H1 (cell line): Measurements from ENCODE around the gene PTTG2. TPM values are rescaled to one million over a fixed set of nuclear protein-coding genes. Genes with fewer than 3 reads are reported as not detected.
A peak's percentile ranks its signal among the peaks of the same experiment; 100 is the strongest.

Experiments
- CTCF ChIA-PET: fragments of 300-600 bp; sonication (Branson Sonifier 250); formaldehyde crosslinking; loops from one replicate; lab custom pipeline; 2021; ENCODE audit not compliant: partially characterized antibody; lab: Charles Lee
- POLR2A ChIA-PET: fragments of 300-600 bp; sonication (Branson Sonifier 250); formaldehyde crosslinking; loops from one replicate; lab custom pipeline; 2021; ENCODE audit warnings: inconsistent platforms; ENCODE audit not compliant: partially characterized antibody; lab: Charles Lee
- DNase-seq, 2 experiments: peaks; one replicate each; pipeline versions ENCODE4 v3.0.0 to v3.0.0-alpha.2; 2010 to 2022; ENCODE audit warnings: low spot score in 2 of 2, low read depth in 1 of 2, mixed read lengths in 1 of 2
- FAIRE-seq: peaks from 2 replicates; lab custom pipeline; 2011; peaks lifted over from hg19 to GRCh38; lab: Jason Lieb, UNC
- H2AFZ ChIP-seq: 2 replicates; pipeline ENCODE4 v1.8.1; 2012; ENCODE audit warnings: low read length, inconsistent platforms
- H2AK5ac ChIP-seq: 2 replicates; pipeline ENCODE4 v1.6.1; 2013; ENCODE audit warnings: low read depth, low read length
- H2BK120ac ChIP-seq: replicated peaks from 2 replicates; pipeline ENCODE3; 2013; ENCODE audit warnings: low read depth, low read length, inconsistent platforms
- H2BK12ac ChIP-seq: 2 replicates; pipeline ENCODE4 v1.6.1; 2013; ENCODE audit warnings: low read depth, low read length
- H2BK15ac ChIP-seq: 2 replicates; pipeline ENCODE4 v1.6.1; 2013; ENCODE audit warnings: low read length
- H2BK20ac ChIP-seq: 2 replicates; pipeline ENCODE4 v1.6.1; 2013; ENCODE audit warnings: low read length
- H2BK5ac ChIP-seq: 2 replicates; pipeline ENCODE4 v1.6.1; 2013; ENCODE audit warnings: low read depth, low read length
- H3K14ac ChIP-seq: 2 replicates; pipeline ENCODE4 v1.6.1; 2013; ENCODE audit warnings: inconsistent platforms; ENCODE audit not compliant: insufficient read length
- H3K18ac ChIP-seq: 2 replicates; pipeline ENCODE4 v1.6.1; 2013; ENCODE audit warnings: low read length; ENCODE audit errors: extremely low read depth
- H3K23ac ChIP-seq: 2 replicates; pipeline ENCODE4 v1.6.1; 2013; ENCODE audit warnings: inconsistent platforms; ENCODE audit not compliant: insufficient read length
- H3K23me2 ChIP-seq: 2 replicates; pipeline ENCODE4 v1.6.1; 2013; ENCODE audit warnings: low read depth, low read length
- H3K27ac ChIP-seq: 2 replicates; pipeline ENCODE4 v1.6.1; 2011; ENCODE audit warnings: low read depth, low read length, inconsistent platforms
- H3K27me3 ChIP-seq, 4 experiments: replicated peaks in 1 of 4; 1 replicate in 1 of 4; 2 replicates in 3 of 4; pipeline versions ENCODE4 v1.6.1 to v1.8.1; 2011 to 2013; ENCODE audit warnings: low read length in 3 of 4, mild to moderate bottlenecking in 3 of 4, inconsistent platforms in 2 of 4, mixed read lengths in 2 of 4, moderate library complexity in 1 of 4; ENCODE audit not compliant: control insufficient read depth in 3 of 4, insufficient read depth in 3 of 4; ENCODE audit errors: extremely low read depth in 1 of 4
- H3K36me3 ChIP-seq, 4 experiments: 2 replicates each; pipeline versions ENCODE4 v1.6.1 to v1.8.1; 2011 to 2013; ENCODE audit warnings: mild to moderate bottlenecking in 4 of 4, low read length in 3 of 4, moderate library complexity in 2 of 4, control low read depth in 1 of 4, inconsistent platforms in 1 of 4; ENCODE audit not compliant: insufficient read depth in 4 of 4, control insufficient read depth in 2 of 4
- H3K4ac ChIP-seq: replicated peaks from 2 replicates; pipeline ENCODE3; 2013; ENCODE audit warnings: low read length, low read depth, mixed read lengths, inconsistent platforms; ENCODE audit not compliant: insufficient read length
- H3K4me1 ChIP-seq, 4 experiments: replicated peaks in 1 of 4; 1 replicate in 1 of 4; 2 replicates in 3 of 4; pipeline versions ENCODE4 v1.6.1 to v1.8.1; 2011 to 2013; ENCODE audit warnings: low read length in 3 of 4, inconsistent platforms in 2 of 4, mixed read lengths in 1 of 4; ENCODE audit not compliant: insufficient read depth in 4 of 4, control insufficient read depth in 3 of 4
- H3K4me2 ChIP-seq, 2 experiments: 2 replicates each; pipeline versions ENCODE4 v1.6.1 to v1.8.1; 2011 to 2013; ENCODE audit warnings: low read depth in 2 of 2, low read length in 2 of 2, control low read depth in 1 of 2, inconsistent platforms in 1 of 2, mild to moderate bottlenecking in 1 of 2; ENCODE audit not compliant: insufficient read depth in 1 of 2
- H3K4me3 ChIP-seq, 4 experiments: fragments of 200-600, 300-600 bp in 1 of 4; sonication (generic), shearing (Covaris generic), sonication (Bioruptor Twin) in 1 of 4; 2 replicates each; pipeline versions ENCODE4 v1.5.1 to v1.8.1; 2011 to 2016; ENCODE audit warnings: low read length in 4 of 4, low read depth in 3 of 4, control low read depth in 2 of 4, inconsistent platforms in 2 of 4, mild to moderate bottlenecking in 2 of 4, mixed read lengths in 1 of 4, moderate library complexity in 1 of 4; ENCODE audit not compliant: insufficient read depth in 2 of 4; ENCODE audit errors: extremely low read depth in 1 of 4
- H3K56ac ChIP-seq: replicated peaks from 2 replicates; pipeline ENCODE3; 2013; ENCODE audit warnings: low read depth, mild to moderate bottlenecking, mixed read lengths, low read length, inconsistent platforms; ENCODE audit not compliant: insufficient read length
- H3K79me1 ChIP-seq: 2 replicates; pipeline ENCODE4 v1.6.1; 2013; ENCODE audit warnings: low read depth, low read length, control low read depth
- H3K79me2 ChIP-seq, 2 experiments: 2 replicates each; pipeline versions ENCODE4 v1.6.1 to v1.8.1; 2012 to 2013; ENCODE audit warnings: low read length in 2 of 2, mild to moderate bottlenecking in 2 of 2, inconsistent platforms in 1 of 2; ENCODE audit not compliant: insufficient read depth in 2 of 2, control insufficient read depth in 1 of 2
- H3K9ac ChIP-seq, 4 experiments: replicated peaks in 1 of 4; 1 replicate in 1 of 4; 2 replicates in 3 of 4; pipeline versions ENCODE4 v1.6.1 to v1.8.1; 2011 to 2013; ENCODE audit warnings: low read depth in 3 of 4, low read length in 3 of 4, control low read depth in 2 of 4, mild to moderate bottlenecking in 2 of 4, moderate library complexity in 2 of 4, inconsistent platforms in 1 of 4; ENCODE audit errors: extremely low read depth in 1 of 4
- H3K9me3 ChIP-seq, 2 experiments: 2 replicates each; pipeline versions ENCODE4 v1.6.1 to v1.8.1; 2012 to 2013; ENCODE audit warnings: mild to moderate bottlenecking in 2 of 2, moderate library complexity in 2 of 2, control low read depth in 1 of 2, inconsistent platforms in 1 of 2, low read depth in 1 of 2, low read length in 1 of 2, mixed read lengths in 1 of 2; ENCODE audit not compliant: insufficient read depth in 2 of 2
- H4K20me1 ChIP-seq, 2 experiments: replicated peaks in 1 of 2; 2 replicates each; pipeline versions ENCODE3 to v1.8.1; 2011 to 2013; ENCODE audit warnings: inconsistent platforms in 2 of 2, low read length in 2 of 2, mild to moderate bottlenecking in 1 of 2; ENCODE audit not compliant: insufficient read depth in 2 of 2, control insufficient read depth in 1 of 2
- H4K5ac ChIP-seq: 2 replicates; pipeline ENCODE4 v1.6.1; 2013; ENCODE audit warnings: low read length, low read depth, mixed read lengths, inconsistent platforms; ENCODE audit not compliant: insufficient read length
- H4K8ac ChIP-seq: 2 replicates; pipeline ENCODE4 v1.8.0; 2013; ENCODE audit warnings: mild to moderate bottlenecking, moderate library complexity, low read length, inconsistent platforms; ENCODE audit not compliant: insufficient read depth; ENCODE audit errors: extremely low read depth
- H4K91ac ChIP-seq: replicated peaks from 2 replicates; pipeline ENCODE3; 2013; ENCODE audit warnings: low read length, mixed read lengths, inconsistent platforms; ENCODE audit not compliant: insufficient read length
- SP1 ChIP-seq: IDR thresholded peaks from 2 replicates; pipeline ENCODE4 v1.6.1; 2011; ENCODE audit warnings: low read depth, low read length
- WGBS, 2 experiments: shearing (Covaris generic) in 1 of 2; methylation state at CpG; one replicate each; pipeline versions ENCODE4 v1.1.6 to v1.1.7; 2013 to 2015; ENCODE audit warnings: low lambda C conversion rate in 2 of 2, mixed read lengths in 2 of 2, inconsistent platforms in 1 of 2, low coverage in 1 of 2, missing lambda C conversion rate in 1 of 2; ENCODE audit not compliant: insufficient replicate concordance in 2 of 2, insufficient coverage in 1 of 2, insufficient read length in 1 of 2; ENCODE audit errors: extremely low coverage in 1 of 2, missing lambda C conversion rate in 1 of 2; 5-methylcytosine and 5-hydroxymethylcytosine counted together
- polyA plus RNA-seq, 7 experiments: library from polyadenylated mRNA; depleted of rRNA in 3 of 7; stranded (reverse) in 5 of 7; unstranded in 2 of 7; fragments of >200 nt in 5 of 7; fragments of 200-250 nt in 2 of 7; gene quantifications; 1 replicate in 5 of 7; 2 replicates in 1 of 7; 4 replicates in 1 of 7; pipeline versions ENCODE4 v1.2.1 to v1.2.3, GENCODE V29; 2011 to 2013; ENCODE audit warnings: missing spikeins in 2 of 7, mixed read lengths in 2 of 7
- total RNA-seq: library from RNA; stranded (reverse); fragmentation: NEBNext Ultra II Directional; extraction: Animal tissue kit (Norgen Biotek cat#: 25700); gene quantifications from 2 replicates; pipeline ENCODE4 v1.2.1, GENCODE V29; 2021
- TF ChIP-seq, protein P1 (sequence below): IDR thresholded peaks from 2 replicates; pipeline ENCODE4 v1.6.1; 2011; ENCODE audit warnings: low read length, improper control_type of control experiment

Gene PTTG2
- total and polyA plus RNA-seq, 2 of the 8 experiments (the other 6 are each of a cell fraction or from before 2014, with no cell fraction given) = not detected

- H2AFZ ChIP-seq = no peak overlapping the region
- no peaks in the 10 kb centered on the region for H3K9me3 ChIP-seq
- no peak overlapping the region for H3K23ac ChIP-seq
- no peak overlapping the region for H3K4me3 ChIP-seq
- H2BK5ac ChIP-seq = no peak overlapping the region
- no peak overlapping the region for H3K27ac ChIP-seq
- WGBS, 2 experiments = 100% methylated on average over 1 of the region's 1 CpG; no CpG with 5 or more reads in 1 of the 2 experiments
- H3K4me1 ChIP-seq = peaks cover 9 to 30% (median 20%) of the 10 kb centered on the region in 4 experiments; a peak in 6 of 7 replicates
- ChIA-PET POLR2A (interaction anchor here (3.8 kb wide), 1 partner anchor 27 kb away, joined by 15 read pairs; no protein-coding TSS in a partner anchor), CTCF (interaction anchor here (0.6 to 0.8 kb wide), 3 partner anchors 9 to 274 kb away, joined by 3 to 4 read pairs (median 3); no protein-coding TSS in a partner anchor)
- H3K9ac ChIP-seq = no peak overlapping the region
- no peaks in the 10 kb centered on the region for H3K23me2 ChIP-seq
- no peak overlapping the region for H3K14ac ChIP-seq
- H3K4ac ChIP-seq = no peak overlapping the region
- H3K18ac ChIP-seq = no peak overlapping the region
- no peak overlapping the region for H4K91ac ChIP-seq
- H4K8ac ChIP-seq = no peak overlapping the region
- H3K27me3 ChIP-seq = no peaks in the 10 kb centered on the region
- peaks cover 3 to 66% of the 10 kb centered on the region in 2 experiments for H3K79me2 ChIP-seq
- H2BK120ac ChIP-seq = no peak overlapping the region
- H3K79me1 ChIP-seq = peaks cover 9% of the 10 kb centered on the region; the same call in 1 of the 2 replicates
- H2AK5ac ChIP-seq = 0 out of 2 replicates have a peak overlapping the region, but pooled peaks have one; percentile 45
- H3K36me3 ChIP-seq = no peaks in the 10 kb centered on the region
- peak overlapping the region; percentile 40; the same call in 1 of the 2 replicates for H2BK12ac ChIP-seq
- no peak overlapping the region for H4K5ac ChIP-seq
- no peak overlapping the region for H3K4me2 ChIP-seq
- no peak for DNase-seq
- no peak overlapping the region for H2BK20ac ChIP-seq
- H4K20me1 ChIP-seq = no peaks in the 10 kb centered on the region
- no peak overlapping the region for H3K56ac ChIP-seq
- no peak overlapping the region for H2BK15ac ChIP-seq
- TF ChIP-seq, protein P1, sequence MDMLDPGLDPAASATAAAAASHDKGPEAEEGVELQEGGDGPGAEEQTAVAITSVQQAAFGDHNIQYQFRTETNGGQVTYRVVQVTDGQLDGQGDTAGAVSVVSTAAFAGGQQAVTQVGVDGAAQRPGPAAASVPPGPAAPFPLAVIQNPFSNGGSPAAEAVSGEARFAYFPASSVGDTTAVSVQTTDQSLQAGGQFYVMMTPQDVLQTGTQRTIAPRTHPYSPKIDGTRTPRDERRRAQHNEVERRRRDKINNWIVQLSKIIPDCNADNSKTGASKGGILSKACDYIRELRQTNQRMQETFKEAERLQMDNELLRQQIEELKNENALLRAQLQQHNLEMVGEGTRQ = no peak
- TF ChIP-seq SP1 = no peak
- FAIRE-seq = no peak
These were observed 43.4 kb downstream of the PTTG2 start for GRCh38 chr4:38003628-38004027.
